ENCODE data around the gene THRB.

The THRB gene

DNA sequence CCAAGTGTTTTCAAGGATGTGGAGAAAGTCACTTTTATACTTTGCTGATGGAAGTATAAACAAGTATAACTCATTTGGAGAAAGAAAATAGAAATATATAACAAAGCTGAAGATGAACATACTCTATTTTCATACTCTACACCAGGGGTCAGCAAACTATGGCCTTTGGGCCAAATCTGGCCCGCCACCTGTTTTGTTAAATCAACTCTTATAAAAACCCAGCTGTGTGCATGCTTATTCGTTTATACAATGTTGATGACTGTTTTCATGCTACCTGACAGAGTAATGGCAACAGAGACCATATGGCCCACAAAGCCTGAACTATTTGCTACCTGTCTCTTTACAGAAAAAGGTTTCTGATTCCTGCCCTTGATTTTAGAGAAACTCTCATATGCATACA lies 425.6 kb downstream of the THRB start:
- peak; percentile 24 for DNase-seq

DNA sequence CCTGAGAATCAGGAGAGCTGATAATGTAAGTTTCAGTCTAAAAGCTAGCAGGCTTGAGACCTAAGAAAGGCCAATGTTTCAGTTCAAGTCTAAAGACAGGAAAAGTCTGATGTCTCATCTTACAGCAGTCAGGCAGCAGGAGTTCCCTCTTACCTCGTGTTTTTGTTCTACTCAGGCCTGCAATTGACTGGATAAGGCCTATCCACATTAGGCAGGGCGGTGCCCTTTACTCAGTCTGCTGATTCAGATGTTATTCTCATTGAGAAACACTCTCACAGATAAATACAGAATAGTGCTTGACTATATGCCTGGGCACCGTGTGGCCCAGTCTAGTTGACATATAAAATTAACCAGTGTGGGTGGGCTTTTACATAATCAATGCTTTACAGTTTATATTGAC lies 427.2 kb downstream of the THRB start:
- no peak for DNase-seq

Data from RPMI8226 (cell line).